Mucosa of gallbladder (tissue), 1 donor: ENCODE measurements around the gene NEK11. TPM values are rescaled to one million over a fixed set of nuclear protein-coding genes. Genes with fewer than 3 reads are reported as not detected.

ENCODE experiments used
- DNase-seq: peaks from one replicate; pipeline ENCODE4 v3.0.0-alpha.2; 2020; ENCODE audit warnings: low spot score
- total RNA-seq: library from RNA; stranded (reverse); gene quantifications from one replicate; pipeline ENCODE4 v1.2.1, GENCODE V29; 2021
- donor health status: DM: no; HTN: no; CAD: no.

Gene NEK11
- total RNA-seq, 1 donor from 2014 or later = 10.9 TPM

GRCh38 chr3:131141770-131142169 is 115.1 kb downstream of the NEK11 start:
- no peak for DNase-seq

- no peak for DNase-seq
Measured at GRCh38 chr3:131142580-131142979, 115.9 kb downstream of the NEK11 start.

- no peak for DNase-seq
Measured at GRCh38 chr3:131143802-131144201, 117.1 kb downstream of the NEK11 start.

- no peak for DNase-seq
Measured at GRCh38 chr3:131147534-131147933, 120.9 kb downstream of the NEK11 start.

GRCh38 chr3:131158434-131158833 is 131.8 kb downstream of the NEK11 start:
- no peak for DNase-seq

- no peak for DNase-seq
Measured at GRCh38 chr3:131162516-131162915, 135.8 kb downstream of the NEK11 start.

GRCh38 chr3:131167867-131168266 is 141.2 kb downstream of the NEK11 start:
- no peak for DNase-seq

GRCh38 chr3:131169331-131169730 is 142.7 kb downstream of the NEK11 start:
- DNase-seq = no peak

- DNase-seq = no peak
Measured at GRCh38 chr3:131172502-131173200, 146.0 kb downstream of the NEK11 start.

GRCh38 chr3:131174752-131175151 is 148.1 kb downstream of the NEK11 start:
- no peak for DNase-seq

- DNase-seq = no peak
Measured at GRCh38 chr3:131178710-131179375, 152.2 kb downstream of the NEK11 start.

GRCh38 chr3:131192701-131193100 is 166.0 kb downstream of the NEK11 start:
- DNase-seq = no peak

GRCh38 chr3:131193641-131194238 is 167.1 kb downstream of the NEK11 start:
- DNase-seq = no peak

- DNase-seq = no peak
Measured at GRCh38 chr3:131194816-131195215, 168.1 kb downstream of the NEK11 start.

GRCh38 chr3:131200636-131201199 is 174.0 kb downstream of the NEK11 start:
- DNase-seq = no peak

- DNase-seq = no peak
Measured at GRCh38 chr3:131216330-131216729, 189.7 kb downstream of the NEK11 start.

GRCh38 chr3:131216801-131217200 is 190.1 kb downstream of the NEK11 start:
- DNase-seq = no peak

- DNase-seq = no peak
Measured at GRCh38 chr3:131217296-131217741, 190.6 kb downstream of the NEK11 start.

GRCh38 chr3:131218196-131218595 is 191.5 kb downstream of the NEK11 start:
- DNase-seq = no peak

GRCh38 chr3:131221731-131222130 is 195.1 kb downstream of the NEK11 start:
- no peak for DNase-seq

- DNase-seq = no peak
Measured at GRCh38 chr3:131222599-131222998, 195.9 kb downstream of the NEK11 start.

GRCh38 chr3:131223373-131224289 is 197.0 kb downstream of the NEK11 start:
- no peak for DNase-seq
